GM19397 (cell line): ENCODE data around the gene GARIN5B.

Experiments
- ATAC-seq: cut with Tn5 transposase; IDR thresholded peaks from one replicate; pipeline ENCODE4 v1.9.1; 2021; ENCODE audit warnings: mild to moderate bottlenecking, moderate library complexity; ENCODE audit not compliant: unreplicated experiment

GARIN5B gene

GRCh38 chr19:55389386-55390317, 26.6 kb upstream of the GARIN5B start:
- no peak for ATAC-seq

- no peak for ATAC-seq
These were observed 24.9 kb upstream of the GARIN5B start for GRCh38 chr19:55387736-55388497.

GRCh38 chr19:55386493-55386971, 23.5 kb upstream of the GARIN5B start:
- ATAC-seq: no peak

GRCh38 chr19:55385724-55386492, 22.8 kb upstream of the GARIN5B start, which contains the start of gene RPL28:
RPL28 (plus strand) TSS chr19:55385932; CDS start chr19:55386358, 426 bp downstream.
- peak; percentile 68 for ATAC-seq

- peak; percentile 55 for ATAC-seq
These were observed 22.1 kb upstream of the GARIN5B start for GRCh38 chr19:55384920-55385723.

GRCh38 chr19:55384131-55384919, 21.3 kb upstream of the GARIN5B start, which contains the start of gene TMEM238:
TMEM238 (minus strand) TSS chr19:55384292; CDS start chr19:55384259, 33 bp downstream.
- no peak for ATAC-seq

- ATAC-seq: no peak
These were observed 20.4 kb upstream of the GARIN5B start for GRCh38 chr19:55383279-55384130.

- no peak for ATAC-seq
These were observed 19.5 kb upstream of the GARIN5B start for GRCh38 chr19:55382522-55383054.

GRCh38 chr19:55382013-55382412, 19.0 kb upstream of the GARIN5B start:
- ATAC-seq: no peak

GRCh38 chr19:55379174-55379573, 16.1 kb upstream of the GARIN5B start:
- ATAC-seq: no peak

- no peak for ATAC-seq
These were observed 14.5 kb upstream of the GARIN5B start for GRCh38 chr19:55377356-55378131.

- ATAC-seq: no peak
These were observed 13.3 kb upstream of the GARIN5B start, which contains the start of gene TMEM190 for GRCh38 chr19:55376241-55376933. TMEM190 (plus strand) TSS chr19:55376826; CDS start chr19:55376854, 28 bp downstream.

GRCh38 chr19:55373993-55374757, 11.1 kb upstream of the GARIN5B start:
- ATAC-seq: no peak

GRCh38 chr19:55373306-55373992, 10.4 kb upstream of the GARIN5B start:
- ATAC-seq: no peak
